ENCODE data around the gene CMSS1.

CMSS1 gene

DNA sequence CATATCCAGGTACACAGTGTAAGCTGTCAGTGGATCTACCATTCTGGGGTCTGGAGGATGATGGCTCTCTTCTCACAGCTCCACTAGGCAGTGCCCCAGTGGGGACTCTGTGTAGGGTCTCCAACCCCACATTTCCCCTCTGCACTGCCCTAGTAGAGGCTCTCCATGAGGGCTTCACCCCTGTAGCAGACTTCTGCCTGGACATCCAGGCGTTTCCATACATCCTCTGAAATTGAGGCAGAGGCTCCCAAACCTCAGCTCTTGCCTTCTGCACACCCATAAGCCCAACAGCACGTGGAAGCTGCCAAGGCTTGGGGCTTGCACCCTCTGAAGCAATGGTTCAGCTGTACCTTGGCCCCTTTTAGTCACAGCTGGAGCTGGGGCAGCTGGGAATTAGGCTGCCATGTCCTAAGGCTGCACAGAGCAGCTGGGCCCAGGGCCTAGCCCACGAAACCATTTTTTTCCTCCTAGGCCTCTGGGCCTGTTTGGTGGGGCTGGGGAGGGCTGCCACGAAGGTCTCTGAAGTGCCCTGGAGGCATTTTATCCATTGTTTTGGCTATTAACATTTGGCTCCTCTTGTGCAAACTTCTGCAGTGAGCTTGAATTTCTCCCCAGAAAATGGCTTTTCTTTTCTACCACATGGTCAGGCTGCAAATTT, 362.2 kb downstream of the CMSS1 start:
- DNase-seq (ENCODE audit: extremely low spot score, insufficient read length, low read depth) (no peak), FAIRE-seq (no peak)

GRCh38 chr3:100183608-100184125, 366.0 kb downstream of the CMSS1 start:
- DNase-seq (ENCODE audit: extremely low spot score, insufficient read length, low read depth) (no peak), FAIRE-seq (no peak)

- no peak for DNase-seq (ENCODE audit: extremely low spot score, insufficient read length, low read depth)
- FAIRE-seq, result no peak
These were observed 367.4 kb downstream of the CMSS1 start for GRCh38 chr3:100184948-100185570.

DNA sequence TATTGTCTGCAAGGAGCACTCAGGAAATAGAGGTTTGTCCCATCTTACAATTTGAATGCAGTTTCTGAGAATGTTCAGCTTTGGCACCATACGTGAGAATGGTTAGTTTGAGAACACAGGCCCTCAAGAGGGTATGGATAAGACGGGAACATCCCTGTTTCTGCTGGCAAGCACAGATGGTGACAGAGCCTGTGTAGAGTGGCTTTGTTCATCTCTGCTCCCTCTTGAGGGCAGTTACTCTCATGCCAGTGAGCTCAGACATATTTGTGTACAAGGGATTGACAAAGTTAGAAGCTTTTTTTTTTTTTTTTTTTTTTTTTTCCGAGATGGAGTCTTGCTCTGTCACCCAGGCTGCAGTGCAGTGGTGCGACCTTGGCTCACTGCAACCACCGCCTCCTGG, 368.2 kb downstream of the CMSS1 start:
- no peak for FAIRE-seq
- DNase-seq (ENCODE audit: extremely low spot score, insufficient read length, low read depth), result no peak

DNA sequence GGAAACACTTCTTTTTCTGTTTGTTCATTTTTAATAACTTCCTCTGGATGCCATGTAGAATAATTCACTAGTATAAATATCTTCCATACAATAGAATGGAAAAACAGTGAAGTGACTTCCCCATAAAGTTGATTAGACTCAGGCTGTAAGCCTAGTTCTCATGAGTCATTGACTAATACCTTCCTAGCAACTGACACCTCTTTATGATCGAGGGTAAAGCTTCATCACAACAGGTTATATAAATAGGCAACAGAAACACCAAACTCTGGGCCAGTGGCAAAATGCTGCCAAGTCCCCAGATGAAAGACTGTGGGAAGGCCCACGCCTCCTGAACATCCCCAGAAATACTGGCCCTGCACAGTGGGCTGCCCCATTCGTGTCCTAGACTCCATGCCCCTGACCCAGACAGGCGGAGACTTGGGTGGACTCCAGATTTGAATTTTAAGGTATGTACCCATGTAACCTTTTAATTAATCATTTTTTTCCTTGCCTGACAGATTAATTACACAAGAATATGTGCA, 371.8 kb downstream of the CMSS1 start:
- FAIRE-seq, result no peak
- no peak for DNase-seq (ENCODE audit: extremely low spot score, insufficient read length, low read depth)

DNA sequence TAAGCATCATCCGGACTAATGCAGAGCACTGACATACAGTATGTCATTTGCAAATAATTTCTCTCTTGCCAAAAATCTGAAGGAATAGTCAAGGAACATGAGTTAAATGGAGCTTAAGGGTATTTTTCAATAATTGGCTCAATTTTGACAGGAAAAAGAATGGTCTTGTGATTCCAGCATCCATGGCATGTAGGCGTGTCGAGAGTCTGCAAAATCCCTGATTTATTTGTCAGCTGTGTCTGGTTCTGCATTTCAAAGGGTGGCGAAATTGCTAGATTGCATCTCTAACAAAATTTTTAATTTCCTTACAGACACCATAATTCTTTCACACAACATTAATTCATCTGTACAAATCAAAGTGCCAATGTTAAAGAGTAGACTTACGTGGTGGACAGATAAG, 377.7 kb downstream of the CMSS1 start:
- FAIRE-seq, result no peak
- no peak for DNase-seq (ENCODE audit: extremely low spot score, insufficient read length, low read depth)

GRCh38 chr3:100197876-100198275, 380.2 kb downstream of the CMSS1 start:
- FAIRE-seq (no peak), DNase-seq (ENCODE audit: extremely low spot score, insufficient read length, low read depth) (no peak)

DNA sequence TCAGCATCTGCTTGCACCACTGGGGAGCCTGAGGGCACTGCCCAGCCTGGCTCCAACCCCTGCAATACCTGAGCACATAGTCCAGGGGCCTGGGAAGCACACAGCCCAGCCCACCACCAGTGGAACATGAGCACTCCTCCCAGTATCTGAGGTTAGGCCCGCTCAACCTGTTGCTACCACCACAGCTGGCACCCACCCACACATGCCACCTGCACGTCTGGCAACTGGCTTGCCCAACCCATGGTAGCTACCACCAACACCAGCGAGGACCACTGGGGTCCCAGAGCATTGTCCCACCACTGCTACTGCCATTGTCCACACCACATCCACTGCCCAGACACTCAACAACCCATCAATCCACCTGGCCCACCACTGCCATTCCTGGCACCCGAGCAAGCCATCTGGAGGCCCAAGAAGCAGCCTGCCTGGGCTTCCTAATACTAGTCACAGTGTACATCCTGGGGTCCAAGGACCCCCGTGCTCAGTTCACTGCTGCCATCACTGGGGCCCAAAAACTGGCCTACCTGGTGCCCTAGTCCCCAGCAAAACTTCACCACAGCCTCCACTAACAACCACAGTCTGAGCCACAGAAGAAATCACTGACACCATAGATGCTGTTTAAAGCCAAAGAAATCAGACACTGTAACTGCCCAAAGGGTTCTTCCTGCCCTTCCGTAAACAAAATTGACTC, 381.1 kb downstream of the CMSS1 start:
- no peak for FAIRE-seq
- no peak for DNase-seq (ENCODE audit: extremely low spot score, insufficient read length, low read depth)

- DNase-seq (ENCODE audit: extremely low spot score, insufficient read length, low read depth), result no peak
- FAIRE-seq, result no peak
These were observed 387.5 kb downstream of the CMSS1 start for GRCh38 chr3:100205171-100205570.

DNA sequence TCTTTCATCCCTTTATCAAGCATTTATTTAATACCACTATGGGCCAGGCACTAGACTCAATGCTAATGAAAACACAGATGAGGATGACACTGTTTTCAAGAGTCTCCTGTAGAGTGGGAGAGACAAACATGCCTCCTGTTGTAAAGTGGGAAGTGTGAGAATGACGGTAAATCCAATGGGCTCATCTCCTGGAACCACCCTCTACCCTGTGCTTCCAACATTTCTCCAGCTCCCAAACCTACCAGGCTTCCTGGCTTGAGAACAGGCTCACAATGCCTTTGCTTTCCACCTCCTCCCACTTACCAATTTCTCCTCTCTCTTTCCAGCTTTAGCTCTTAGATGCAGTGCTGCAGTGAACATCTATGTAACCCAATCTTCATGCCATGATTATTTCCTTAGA, 389.0 kb downstream of the CMSS1 start:
- FAIRE-seq (no peak), DNase-seq (ENCODE audit: extremely low spot score, insufficient read length, low read depth) (no peak)

GRCh38 chr3:100207886-100208285, 390.2 kb downstream of the CMSS1 start:
- DNase-seq (ENCODE audit: extremely low spot score, insufficient read length, low read depth) (no peak), FAIRE-seq (no peak)

GRCh38 chr3:100209169-100209568, 391.5 kb downstream of the CMSS1 start:
- FAIRE-seq, result no peak
- no peak for DNase-seq (ENCODE audit: extremely low spot score, insufficient read length, low read depth)

GRCh38 chr3:100209948-100210771, 392.5 kb downstream of the CMSS1 start:
- peak; percentile 18 for DNase-seq (ENCODE audit: extremely low spot score, insufficient read length, low read depth)
- peak; percentile 62 for FAIRE-seq

DNA sequence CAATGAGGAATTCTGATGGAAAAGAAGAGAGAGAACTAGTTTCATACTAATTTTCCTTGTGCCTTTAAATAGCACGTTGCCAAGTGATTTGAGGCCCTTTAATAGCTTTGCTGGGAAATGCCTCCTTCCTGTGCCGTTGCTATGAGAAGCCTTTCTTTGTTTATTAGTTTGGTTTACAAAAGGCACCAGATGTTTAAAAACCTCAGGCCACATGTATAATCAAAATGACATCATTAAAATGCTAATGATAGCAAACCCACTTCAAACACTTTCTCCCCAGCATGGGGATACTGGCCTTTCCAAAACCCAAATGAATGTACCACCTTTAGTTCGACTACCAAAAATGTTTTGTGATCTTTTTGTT, 393.1 kb downstream of the CMSS1 start:
- DNase-seq (ENCODE audit: extremely low spot score, insufficient read length, low read depth) (no peak), FAIRE-seq (no peak)

- FAIRE-seq, result no peak
- no peak for DNase-seq (ENCODE audit: extremely low spot score, insufficient read length, low read depth)
These were observed 396.4 kb downstream of the CMSS1 start for GRCh38 chr3:100213891-100214573.

GRCh38 chr3:100214574-100214964, 396.9 kb downstream of the CMSS1 start:
- FAIRE-seq (no peak), DNase-seq (ENCODE audit: extremely low spot score, insufficient read length, low read depth) (no peak)

DNA sequence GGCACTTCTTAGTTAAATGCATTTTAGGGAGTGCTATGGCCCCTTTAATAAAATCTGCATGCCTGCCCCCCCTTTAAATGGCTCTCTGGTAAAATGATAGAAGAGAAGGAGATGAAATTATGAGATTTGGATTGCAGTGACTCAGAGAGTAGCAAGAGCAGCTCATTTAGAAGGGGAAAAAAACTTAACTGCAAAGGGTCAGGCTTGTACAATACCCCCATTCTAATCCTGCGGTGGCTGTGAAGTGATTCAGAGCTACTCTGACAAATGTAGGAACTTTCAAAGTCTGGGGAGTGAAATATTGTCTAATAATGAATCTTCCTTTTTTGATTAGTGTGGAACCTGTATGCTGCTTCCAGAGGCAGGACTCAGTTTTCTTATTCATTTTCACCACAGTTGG, 399.1 kb downstream of the CMSS1 start:
- DNase-seq (ENCODE audit: extremely low spot score, insufficient read length, low read depth) (no peak), FAIRE-seq (no peak)

- no peak for FAIRE-seq
These were observed 403.5 kb downstream of the CMSS1 start for GRCh38 chr3:100221159-100221558.

GRCh38 chr3:100225193-100225592, 407.5 kb downstream of the CMSS1 start:
- FAIRE-seq (no peak), DNase-seq (ENCODE audit: extremely low spot score, insufficient read length, low read depth) (no peak)

More at GRCh38 chr3:100221159-100221558, 403.5 kb downstream of the CMSS1 start:
- no peak for DNase-seq (ENCODE audit: extremely low spot score, insufficient read length, low read depth)

DNA sequence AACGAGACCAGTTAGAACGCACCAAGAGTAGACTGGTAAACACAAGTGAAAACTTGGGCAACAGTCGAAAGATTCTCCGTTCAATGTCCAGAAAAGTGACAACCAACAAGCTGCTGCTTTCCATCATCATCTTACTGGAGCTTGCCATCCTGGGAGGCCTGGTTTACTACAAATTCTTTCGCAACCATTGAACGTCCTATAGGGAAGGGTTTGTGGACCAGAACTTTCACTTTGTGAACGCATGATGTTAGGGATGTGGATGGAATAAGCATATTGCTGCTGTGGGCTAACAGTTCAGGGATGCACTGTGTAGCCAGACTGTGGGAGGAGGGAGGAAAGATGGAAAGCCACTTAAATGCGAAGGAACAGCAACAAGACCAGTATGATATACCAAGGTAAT, 408.2 kb downstream of the CMSS1 start:
- FAIRE-seq, result no peak
- DNase-seq (ENCODE audit: extremely low spot score, insufficient read length, low read depth), result no peak

Measured in GM18507 (cell line).